22Rv1 (cell line): ENCODE data around the gene SCN1B.

ENCODE experiments used
- ZFX ChIP-seq: fragments of 450-650 bp; IDR thresholded peaks from 2 replicates; pipeline ENCODE4 v1.6.1; 2017; ENCODE audit warnings: antibody characterized with exemption, borderline replicate concordance
- TF ChIP-seq, protein P1 (sequence below): fragments of 450-650 bp; IDR thresholded peaks from 2 replicates; pipeline ENCODE4 v1.5.1; 2017; ENCODE audit warnings: mild to moderate bottlenecking

DNA sequence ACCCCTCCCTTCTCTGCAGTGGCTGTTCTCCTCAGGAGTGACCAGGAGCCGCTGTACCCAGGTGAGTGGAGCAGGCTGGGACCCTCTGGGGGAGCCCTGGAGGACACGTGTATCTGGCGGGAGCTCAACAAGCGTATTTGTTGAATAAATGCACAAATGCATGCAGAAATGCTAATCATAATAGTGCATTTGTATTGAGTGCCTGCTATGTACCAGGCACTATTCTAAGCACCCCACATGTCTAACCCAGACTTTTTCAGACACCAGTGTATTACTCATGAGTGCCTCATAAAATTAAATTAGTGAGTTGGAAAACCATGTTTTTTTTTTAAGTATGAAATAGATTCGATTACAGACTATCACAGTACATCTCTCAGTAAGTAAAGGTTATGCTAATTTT, 19.2 kb downstream of the SCN1B start:
- TF ChIP-seq, protein P1, sequence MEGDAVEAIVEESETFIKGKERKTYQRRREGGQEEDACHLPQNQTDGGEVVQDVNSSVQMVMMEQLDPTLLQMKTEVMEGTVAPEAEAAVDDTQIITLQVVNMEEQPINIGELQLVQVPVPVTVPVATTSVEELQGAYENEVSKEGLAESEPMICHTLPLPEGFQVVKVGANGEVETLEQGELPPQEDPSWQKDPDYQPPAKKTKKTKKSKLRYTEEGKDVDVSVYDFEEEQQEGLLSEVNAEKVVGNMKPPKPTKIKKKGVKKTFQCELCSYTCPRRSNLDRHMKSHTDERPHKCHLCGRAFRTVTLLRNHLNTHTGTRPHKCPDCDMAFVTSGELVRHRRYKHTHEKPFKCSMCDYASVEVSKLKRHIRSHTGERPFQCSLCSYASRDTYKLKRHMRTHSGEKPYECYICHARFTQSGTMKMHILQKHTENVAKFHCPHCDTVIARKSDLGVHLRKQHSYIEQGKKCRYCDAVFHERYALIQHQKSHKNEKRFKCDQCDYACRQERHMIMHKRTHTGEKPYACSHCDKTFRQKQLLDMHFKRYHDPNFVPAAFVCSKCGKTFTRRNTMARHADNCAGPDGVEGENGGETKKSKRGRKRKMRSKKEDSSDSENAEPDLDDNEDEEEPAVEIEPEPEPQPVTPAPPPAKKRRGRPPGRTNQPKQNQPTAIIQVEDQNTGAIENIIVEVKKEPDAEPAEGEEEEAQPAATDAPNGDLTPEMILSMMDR = no peak
- no peak for TF ChIP-seq ZFX
